SK-N-SH treated with all-trans-retinoic acid at 6 μM for 48 hours (cell line): ENCODE data around the gene CXCR5.

ENCODE experiments used
- BACH2 ChIP-seq: fragments of 250-450 bp; sonication (Bioruptor Pico); IDR thresholded peaks from 2 replicates; pipeline ENCODE4 v1.9.0; 2021; ENCODE audit warnings: mild to moderate bottlenecking, borderline replicate concordance
- CSDC2 ChIP-seq: fragments of 250-450 bp; sonication (Bioruptor Pico); IDR thresholded peaks from 2 replicates; pipeline ENCODE4 v1.5.0; 2020; ENCODE audit warnings: mild to moderate bottlenecking, moderate library complexity
- OSR1 ChIP-seq: fragments of 250-450 bp; sonication (Bioruptor Pico); IDR thresholded peaks from 2 replicates; pipeline ENCODE4 v1.8.0; 2022; ENCODE audit warnings: moderate library complexity, mild to moderate bottlenecking, inconsistent platforms
- PPARA ChIP-seq: fragments of 250-450 bp; sonication (Bioruptor Pico); IDR thresholded peaks from 2 replicates; pipeline ENCODE4 v1.5.0; 2020; ENCODE audit warnings: mild to moderate bottlenecking, borderline replicate concordance
- RARB ChIP-seq: fragments of 250-450 bp; sonication (Bioruptor Pico); IDR thresholded peaks from 2 replicates; pipeline ENCODE4 v1.8.0; 2021; ENCODE audit warnings: mild to moderate bottlenecking, moderate library complexity
- TCF4 ChIP-seq: fragments of 250-450 bp; sonication (Bioruptor Pico); IDR thresholded peaks from 2 replicates; pipeline ENCODE4 v1.8.0; 2021; ENCODE audit warnings: mild to moderate bottlenecking, moderate library complexity, borderline replicate concordance
- TOX ChIP-seq: fragments of 250-450 bp; sonication (Bioruptor Pico); IDR thresholded peaks from 2 replicates; pipeline ENCODE4 v1.8.0; 2021; ENCODE audit warnings: mild to moderate bottlenecking, moderate library complexity, borderline replicate concordance
- ZFP3 ChIP-seq: fragments of 250-450 bp; sonication (Bioruptor Pico); IDR thresholded peaks from 2 replicates; pipeline ENCODE4 v1.5.0; 2020; ENCODE audit warnings: mild to moderate bottlenecking, moderate library complexity
- ZFP30 ChIP-seq: fragments of 450-650 bp; formaldehyde crosslinking; IDR thresholded peaks from 2 replicates; pipeline ENCODE4 v1.5.0; 2022; ENCODE audit warnings: mild to moderate bottlenecking, moderate library complexity
- TF ChIP-seq, protein P1 (sequence below): fragments of 250-450 bp; sonication (Bioruptor Pico); IDR thresholded peaks from 2 replicates; pipeline ENCODE4 v1.8.0; 2020; ENCODE audit warnings: mild to moderate bottlenecking, moderate library complexity, borderline replicate concordance

DNA sequence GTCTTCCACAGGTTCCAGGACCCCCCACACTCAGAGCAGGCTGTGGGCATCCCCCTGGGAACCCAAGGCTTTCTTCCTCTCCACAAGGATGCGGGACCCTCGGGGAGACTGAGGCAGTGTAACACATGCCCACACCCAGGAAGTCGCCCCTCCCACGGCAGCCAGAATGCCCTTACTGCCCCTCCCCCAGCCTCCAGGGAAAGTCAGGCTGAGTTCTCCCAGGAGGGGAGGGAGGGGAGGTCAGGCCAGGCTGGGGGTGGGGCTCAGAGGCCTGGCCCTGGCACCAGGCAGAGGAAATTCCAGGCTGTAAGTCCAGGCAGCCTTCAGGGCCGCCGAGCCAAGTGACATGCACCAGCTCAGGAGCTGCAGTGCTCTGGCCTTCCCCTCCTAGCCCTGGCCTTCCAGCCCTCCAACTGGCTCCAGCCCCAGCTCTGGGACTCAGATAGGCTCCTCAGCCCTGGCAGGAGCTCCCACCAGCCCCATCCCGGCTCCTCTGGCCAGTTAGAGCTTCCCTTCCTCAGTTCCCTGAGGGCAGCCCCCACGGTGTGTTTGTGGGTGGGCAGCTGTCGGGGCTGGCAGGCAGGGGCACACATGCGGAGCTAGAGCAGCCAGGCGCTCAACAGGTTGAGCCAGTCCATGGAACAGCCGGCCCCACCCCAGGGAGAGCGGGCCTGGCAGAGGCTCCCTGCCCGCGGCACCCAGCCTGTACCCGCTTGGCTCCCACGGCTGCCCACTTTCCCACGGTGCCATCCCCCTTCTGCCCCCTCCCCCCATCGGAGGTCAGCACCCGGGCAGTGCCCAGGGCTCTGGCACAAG is 38.4 kb downstream of the CXCR5 start:
- TF ChIP-seq CSDC2 (CRISPR knock-in tag) = no peak
- TF ChIP-seq PPARA (CRISPR knock-in tag) = no peak
- TF ChIP-seq ZFP30 (CRISPR knock-in tag) = no peak
- TF ChIP-seq TCF4 (CRISPR knock-in tag) = no peak
- TF ChIP-seq RARB = no peak
- TF ChIP-seq OSR1 = no peak
- TF ChIP-seq BACH2 = no peak
- TF ChIP-seq ZFP3 (CRISPR knock-in tag) = no peak
- TF ChIP-seq TOX (CRISPR knock-in tag) = no peak
- TF ChIP-seq, protein P1, sequence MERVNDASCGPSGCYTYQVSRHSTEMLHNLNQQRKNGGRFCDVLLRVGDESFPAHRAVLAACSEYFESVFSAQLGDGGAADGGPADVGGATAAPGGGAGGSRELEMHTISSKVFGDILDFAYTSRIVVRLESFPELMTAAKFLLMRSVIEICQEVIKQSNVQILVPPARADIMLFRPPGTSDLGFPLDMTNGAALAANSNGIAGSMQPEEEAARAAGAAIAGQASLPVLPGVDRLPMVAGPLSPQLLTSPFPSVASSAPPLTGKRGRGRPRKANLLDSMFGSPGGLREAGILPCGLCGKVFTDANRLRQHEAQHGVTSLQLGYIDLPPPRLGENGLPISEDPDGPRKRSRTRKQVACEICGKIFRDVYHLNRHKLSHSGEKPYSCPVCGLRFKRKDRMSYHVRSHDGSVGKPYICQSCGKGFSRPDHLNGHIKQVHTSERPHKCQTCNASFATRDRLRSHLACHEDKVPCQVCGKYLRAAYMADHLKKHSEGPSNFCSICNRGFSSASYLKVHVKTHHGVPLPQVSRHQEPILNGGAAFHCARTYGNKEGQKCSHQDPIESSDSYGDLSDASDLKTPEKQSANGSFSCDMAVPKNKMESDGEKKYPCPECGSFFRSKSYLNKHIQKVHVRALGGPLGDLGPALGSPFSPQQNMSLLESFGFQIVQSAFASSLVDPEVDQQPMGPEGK (CRISPR knock-in tag) = no peak
